ENCODE results near the gene CYTIP.
"Not testable (repeated sequence)": the region's sequence is repeated elsewhere in the genome, so short reads cannot be mapped to it uniquely, and the experiment has no call there.

The CYTIP gene

GRCh38 chr2:157386747-157387146, 57.1 kb downstream of the CYTIP start:
- H3K4me3 ChIP-seq (ENCODE audit: low read depth, low read length) = no peak overlapping the region
- TF ChIP-seq CTCF (IDR thresholded peaks at IDR 0.05; ENCODE audit: low read depth, low read length, missing control alignments) = no peak
- DNase-seq (ENCODE audit: low read depth) = no peak

GRCh38 chr2:157386247-157386646, 57.6 kb downstream of the CYTIP start:
- no peak for DNase-seq (ENCODE audit: low read depth)
- H3K4me3 ChIP-seq (ENCODE audit: low read depth, low read length) = no peak overlapping the region
- TF ChIP-seq CTCF (IDR thresholded peaks at IDR 0.05; ENCODE audit: low read depth, low read length, missing control alignments) = no peak

GRCh38 chr2:157377861-157378260, 66.0 kb downstream of the CYTIP start:
- H3K4me3 ChIP-seq (ENCODE audit: low read depth, low read length) = no peak overlapping the region
- no peak for TF ChIP-seq CTCF (IDR thresholded peaks at IDR 0.05; ENCODE audit: low read depth, low read length, missing control alignments)
- DNase-seq (ENCODE audit: low read depth) = no peak

- H3K4me3 ChIP-seq (ENCODE audit: low read depth, low read length) = no peak overlapping the region
- TF ChIP-seq CTCF (IDR thresholded peaks at IDR 0.05; ENCODE audit: low read depth, low read length, missing control alignments) = no peak
- no peak for DNase-seq (ENCODE audit: low read depth)
These were observed 67.8 kb downstream of the CYTIP start for GRCh38 chr2:157376041-157376440.

DNA sequence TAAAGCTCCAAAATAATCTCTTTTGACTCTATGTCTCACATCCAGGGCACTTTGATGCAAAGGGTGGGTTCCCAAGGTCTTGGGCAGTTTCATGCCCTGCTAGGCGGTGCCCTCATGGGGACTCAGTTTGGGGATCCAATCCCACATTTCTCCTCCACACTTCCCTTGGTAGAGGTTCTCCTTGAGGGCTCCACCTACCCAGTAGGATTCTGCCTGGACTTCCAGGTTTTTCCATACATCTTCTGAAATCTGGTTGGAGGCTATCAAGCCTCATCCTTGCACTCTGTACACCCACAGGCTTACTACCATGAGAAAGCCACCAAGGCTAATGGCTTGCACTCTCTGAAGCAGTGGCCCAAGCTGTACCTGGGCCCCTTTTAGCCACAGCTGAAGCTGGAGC, 68.5 kb downstream of the CYTIP start:
- TF ChIP-seq CTCF (IDR thresholded peaks at IDR 0.05; ENCODE audit: low read depth, low read length, missing control alignments) = no peak
- no peak overlapping the region for H3K4me3 ChIP-seq (ENCODE audit: low read depth, low read length)
- DNase-seq (ENCODE audit: low read depth) = no peak

DNA sequence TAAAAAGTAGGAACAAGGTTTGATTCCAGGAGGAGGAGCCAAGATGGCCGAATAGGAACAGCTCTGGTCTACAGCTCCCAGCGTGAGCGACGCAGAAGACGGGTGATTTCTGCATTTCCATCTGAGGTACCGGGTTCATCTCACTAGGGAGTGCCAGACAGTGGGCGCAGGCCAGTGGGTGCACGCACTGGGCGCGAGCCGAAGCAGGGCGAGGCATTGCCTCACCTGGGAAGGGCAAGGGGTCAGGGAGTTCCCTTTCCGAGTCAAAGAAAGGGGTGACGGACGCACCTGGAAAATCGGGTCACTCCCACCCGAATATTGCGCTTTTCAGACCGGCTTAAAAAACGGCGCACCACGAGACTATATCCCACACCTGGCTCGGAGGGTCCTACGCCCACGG, 75.4 kb downstream of the CYTIP start:
- not testable (repeated sequence) for DNase-seq (ENCODE audit: low read depth)

DNA sequence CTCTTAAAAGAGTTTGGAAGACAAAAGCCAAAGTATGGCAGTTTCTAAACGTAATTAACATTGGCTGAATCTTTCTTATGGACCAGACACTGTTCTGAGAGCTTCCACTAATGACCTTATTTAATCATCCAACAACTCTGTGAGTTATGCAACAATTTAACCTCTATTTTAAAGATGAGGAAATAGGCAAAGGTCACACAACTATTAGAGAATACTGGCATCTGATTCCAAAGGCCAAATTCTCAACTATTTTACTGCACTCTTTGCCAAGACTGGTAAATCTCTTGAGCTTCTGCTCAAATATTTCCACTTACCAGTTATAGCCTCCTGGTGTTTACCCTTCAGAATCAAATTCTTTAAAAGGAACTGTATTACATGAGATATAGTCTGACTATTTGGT, 76.2 kb downstream of the CYTIP start:
- DNase-seq (ENCODE audit: low read depth) = no peak

More for the DNA sequence above, 75.4 kb downstream of the CYTIP start:
- H3K4me3 ChIP-seq (ENCODE audit: low read depth, low read length) = not testable (repeated sequence)

More for the DNA sequence above, 76.2 kb downstream of the CYTIP start:
- TF ChIP-seq CTCF (IDR thresholded peaks at IDR 0.05; ENCODE audit: low read depth, low read length, missing control alignments) = no peak
- no peak overlapping the region for H3K4me3 ChIP-seq (ENCODE audit: low read depth, low read length)
